GM12872 (cell line): ENCODE results near the gene GLTP.

Experiments
- CTCF ChIP-seq: IDR thresholded peaks from 3 replicates; pipeline ENCODE4 v1.5.1; 2011; ENCODE audit warnings: low read depth, mild to moderate bottlenecking, low read length, moderate library complexity; ENCODE audit not compliant: insufficient read depth

GLTP gene

DNA sequence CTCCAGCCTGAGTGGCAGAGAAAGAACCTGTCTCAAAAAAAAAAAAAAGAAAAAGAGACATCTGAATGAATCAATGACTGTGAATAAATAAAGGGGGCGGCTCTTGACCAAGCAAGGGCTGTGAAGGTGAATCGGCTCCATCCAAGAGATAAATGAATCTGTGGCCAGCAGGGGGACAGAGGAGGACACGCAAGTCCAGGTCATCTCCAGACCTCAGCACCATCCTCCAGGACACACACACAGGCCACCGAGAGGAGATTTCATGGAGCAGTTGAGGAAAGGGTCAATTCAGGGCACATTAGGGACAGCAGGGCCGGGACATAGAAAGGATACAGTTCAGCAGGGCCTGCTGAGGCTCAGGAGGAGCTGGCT lies 68.7 kb downstream of the GLTP start:
- no peak for TF ChIP-seq CTCF

- no peak for TF ChIP-seq CTCF
Observed at GRCh38 chr12:109810954-109811623, 69.3 kb downstream of the GLTP start.

DNA sequence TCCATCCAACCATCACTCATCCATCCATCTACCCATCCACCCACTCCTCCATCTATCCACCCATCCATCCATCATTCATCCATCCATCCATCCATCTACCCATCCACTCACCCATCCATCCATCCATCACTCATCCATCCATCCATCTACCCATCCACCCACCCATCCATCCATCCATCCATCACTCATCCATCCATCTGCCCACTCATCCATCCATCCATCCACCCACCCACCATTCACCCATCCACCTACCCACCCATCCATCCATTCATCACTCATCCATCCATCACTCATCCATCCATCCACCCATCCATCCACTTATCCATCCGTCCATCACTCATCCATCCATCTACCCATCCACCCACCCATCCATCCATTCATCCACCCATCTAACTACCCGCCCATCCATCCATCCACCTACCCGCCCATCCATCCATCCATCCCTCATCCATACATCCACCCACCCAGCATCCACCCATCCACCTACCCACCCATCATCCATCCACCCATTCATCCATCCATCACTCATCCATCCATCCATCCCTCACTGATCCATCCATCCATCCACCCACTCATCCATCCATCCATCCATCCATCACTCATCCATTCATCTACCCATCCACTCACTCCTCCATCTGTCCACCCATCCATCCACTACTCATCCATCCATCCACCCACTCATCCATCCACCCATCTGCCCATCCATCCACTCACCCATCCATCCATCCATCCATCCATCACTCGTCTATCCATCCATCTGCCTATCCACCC lies 71.3 kb downstream of the GLTP start:
- TF ChIP-seq CTCF, result no peak

DNA sequence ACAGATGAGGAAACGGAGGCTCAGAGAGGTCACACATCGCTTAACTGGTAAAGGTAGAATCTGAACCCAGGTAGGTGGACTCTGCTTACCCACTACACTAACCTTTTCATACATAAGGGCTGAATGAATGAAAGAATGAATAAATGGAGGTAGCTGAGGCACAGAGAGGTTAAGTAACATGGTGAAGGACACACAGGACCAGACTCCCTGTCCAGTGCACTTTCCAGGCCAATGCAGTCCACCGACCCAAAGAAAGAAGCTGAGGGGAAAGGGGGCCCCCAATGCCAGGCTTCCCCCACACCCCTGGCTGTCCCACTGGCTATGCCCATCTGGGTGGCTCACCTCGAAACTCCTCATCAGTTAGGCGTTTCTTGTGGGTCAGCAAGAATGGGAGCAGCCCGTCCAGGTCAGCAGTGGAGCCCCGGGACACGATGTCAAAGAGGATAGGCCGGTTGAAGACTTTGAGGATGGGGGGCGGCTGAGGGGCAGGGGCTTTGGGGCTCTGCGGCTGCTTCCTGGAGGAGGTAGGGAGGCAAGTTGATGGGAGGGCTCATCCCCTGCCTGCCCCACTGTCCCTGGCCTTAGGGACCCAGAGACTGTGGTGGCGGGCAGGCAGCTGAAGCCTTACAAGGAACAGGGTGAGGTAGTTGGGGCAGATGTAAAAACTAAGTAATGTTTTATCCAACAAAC lies 72.2 kb downstream of the GLTP start:
- no peak for TF ChIP-seq CTCF

DNA sequence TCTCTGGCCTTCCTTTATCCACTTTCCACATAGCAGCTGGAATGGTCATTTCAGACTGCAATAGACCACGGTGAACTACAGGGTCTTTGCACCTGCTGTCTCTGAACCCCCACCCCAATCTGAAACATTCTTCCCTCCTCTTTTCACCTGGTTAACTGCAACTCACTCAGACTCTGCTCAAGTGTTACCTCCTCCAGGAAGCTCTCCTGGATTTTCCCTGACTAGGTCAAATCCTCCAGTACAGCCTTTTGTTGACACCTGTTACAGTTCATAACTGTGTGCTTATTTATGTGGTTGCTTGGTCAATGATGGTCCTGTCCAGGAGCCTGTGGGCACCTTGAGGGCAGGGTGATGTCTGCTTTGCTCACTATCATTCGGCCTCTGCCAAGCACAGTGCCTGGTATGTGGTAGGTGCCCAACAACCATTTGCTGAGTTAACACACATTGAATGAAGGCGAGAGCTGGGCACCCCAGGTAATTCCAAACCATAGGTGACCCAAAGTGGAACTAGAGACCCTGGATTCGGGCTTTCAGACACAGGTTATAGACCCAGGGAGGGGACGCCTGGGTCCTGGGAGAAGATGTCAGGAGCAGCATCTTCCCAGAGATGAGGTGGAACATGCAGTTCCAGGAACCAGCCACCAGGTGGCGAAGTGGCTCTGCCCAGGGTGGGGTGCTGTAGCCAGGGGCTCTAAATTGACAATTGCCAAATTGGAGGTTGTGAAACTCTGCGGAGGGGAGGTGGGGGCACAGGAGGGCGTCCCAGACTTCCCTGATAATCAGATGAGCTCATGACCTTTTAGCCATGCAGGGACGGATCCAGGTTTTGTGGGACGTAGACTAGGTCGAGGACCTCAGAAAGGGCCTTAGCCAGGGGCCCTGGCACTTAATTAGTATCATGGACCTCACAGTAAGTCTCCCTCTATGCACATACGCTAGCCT lies 75.2 kb downstream of the GLTP start:
- peak; percentile 97 for TF ChIP-seq CTCF

GRCh38 chr12:109803678-109804077 lies 76.7 kb downstream of the GLTP start:
- no peak for TF ChIP-seq CTCF
